Osteoblast (primary cell): ENCODE measurements around the gene LTB4R. TPM values are rescaled to one million over a fixed set of nuclear protein-coding genes. Genes with fewer than 3 reads are reported as not detected.

Experiments
- DNase-seq: peaks from one replicate; pipeline ENCODE4 v3.0.0; 2011; ENCODE audit warnings: low spot score, mixed read lengths; ENCODE audit not compliant: insufficient read length; ENCODE audit errors: missing footprints
- H2AFZ ChIP-seq: 2 replicates; pipeline ENCODE4 v1.6.0; 2011; ENCODE audit warnings: mild to moderate bottlenecking, low read length
- H3K27ac ChIP-seq: 2 replicates; pipeline ENCODE4 v1.5.1; 2011; ENCODE audit warnings: mild to moderate bottlenecking, low read depth, low read length, moderate library complexity
- H3K27me3 ChIP-seq: 2 replicates; pipeline ENCODE4 v1.6.0; 2012; ENCODE audit warnings: mild to moderate bottlenecking, control low read depth, inconsistent platforms, low read length, moderate library complexity; ENCODE audit not compliant: insufficient read depth
- H3K36me3 ChIP-seq: 2 replicates; pipeline ENCODE4 v1.5.1; 2011; ENCODE audit warnings: mild to moderate bottlenecking, low read length, control low read depth, moderate library complexity; ENCODE audit not compliant: insufficient read depth
- H3K4me1 ChIP-seq: 2 replicates; pipeline ENCODE4 v1.5.1; 2011; ENCODE audit warnings: mild to moderate bottlenecking, low read length, control low read depth, moderate library complexity; ENCODE audit not compliant: insufficient read depth
- H3K4me2 ChIP-seq: 2 replicates; pipeline ENCODE4 v1.6.0; 2011; ENCODE audit warnings: mild to moderate bottlenecking, low read length; ENCODE audit not compliant: insufficient read depth
- H3K4me3 ChIP-seq: fragments of 200-600 bp; sonication (generic); 3 replicates; pipeline ENCODE4 v1.5.1; 2012; ENCODE audit warnings: mild to moderate bottlenecking, low read length, inconsistent platforms; ENCODE audit not compliant: insufficient read depth
- H3K79me2 ChIP-seq: 2 replicates; pipeline ENCODE4 v1.6.0; 2012; ENCODE audit warnings: mild to moderate bottlenecking, low read length, control low read depth, inconsistent platforms; ENCODE audit not compliant: insufficient read depth
- H3K9me3 ChIP-seq: 2 replicates; pipeline ENCODE4 v1.5.1; 2011; ENCODE audit warnings: low read depth, low read length, control low read depth
- H4K20me1 ChIP-seq: 2 replicates; pipeline ENCODE4 v1.6.0; 2012; ENCODE audit warnings: mild to moderate bottlenecking, low read length, control low read depth; ENCODE audit not compliant: insufficient read depth
- total RNA-seq: library from RNA; depleted of rRNA; stranded (reverse); fragments of >200 nt; gene quantifications from 2 replicates; pipeline ENCODE4 v1.2.3, GENCODE V29; 2012
- TF ChIP-seq, protein P1 (sequence below): IDR thresholded peaks from 2 replicates; pipeline ENCODE4 v1.5.1; 2011; ENCODE audit warnings: mild to moderate bottlenecking, low read depth, low read length, moderate library complexity; ENCODE audit errors: extremely low read depth

Gene LTB4R
- total RNA-seq, 1 donor, result 1.8 TPM

DNA sequence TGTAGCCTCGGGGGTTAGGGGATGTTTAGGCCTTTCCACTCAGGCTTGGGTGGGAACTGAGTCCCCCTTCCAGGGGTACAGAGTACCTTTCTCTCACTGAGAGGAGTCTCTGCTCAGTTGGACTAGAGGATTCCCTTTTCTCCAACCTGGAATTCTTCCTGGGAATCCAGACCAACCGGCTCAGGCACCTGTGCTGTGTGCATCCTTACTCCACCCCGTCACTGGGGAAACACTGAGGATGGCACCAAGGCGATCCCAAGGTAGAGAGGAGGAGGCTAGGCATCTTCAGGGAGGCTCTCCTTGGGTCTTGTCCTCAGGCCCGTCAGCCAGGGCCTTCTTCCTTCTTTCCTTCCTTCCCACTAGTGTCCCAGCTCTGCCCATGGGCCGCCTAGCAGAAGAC is 47.5 kb upstream of the LTB4R start:
- H3K27ac ChIP-seq, result no peak overlapping the region
- H3K4me3 ChIP-seq, result no peak overlapping the region
- H3K79me2 ChIP-seq, result no peaks in the 10 kb centered on the region
- H3K4me2 ChIP-seq, result no peak overlapping the region
- H3K36me3 ChIP-seq, result peaks cover 28% of the 10 kb centered on the region
- no peak overlapping the region for H2AFZ ChIP-seq
- no peak for DNase-seq
- no peaks in the 10 kb centered on the region for H3K4me1 ChIP-seq
- TF ChIP-seq, protein P1, sequence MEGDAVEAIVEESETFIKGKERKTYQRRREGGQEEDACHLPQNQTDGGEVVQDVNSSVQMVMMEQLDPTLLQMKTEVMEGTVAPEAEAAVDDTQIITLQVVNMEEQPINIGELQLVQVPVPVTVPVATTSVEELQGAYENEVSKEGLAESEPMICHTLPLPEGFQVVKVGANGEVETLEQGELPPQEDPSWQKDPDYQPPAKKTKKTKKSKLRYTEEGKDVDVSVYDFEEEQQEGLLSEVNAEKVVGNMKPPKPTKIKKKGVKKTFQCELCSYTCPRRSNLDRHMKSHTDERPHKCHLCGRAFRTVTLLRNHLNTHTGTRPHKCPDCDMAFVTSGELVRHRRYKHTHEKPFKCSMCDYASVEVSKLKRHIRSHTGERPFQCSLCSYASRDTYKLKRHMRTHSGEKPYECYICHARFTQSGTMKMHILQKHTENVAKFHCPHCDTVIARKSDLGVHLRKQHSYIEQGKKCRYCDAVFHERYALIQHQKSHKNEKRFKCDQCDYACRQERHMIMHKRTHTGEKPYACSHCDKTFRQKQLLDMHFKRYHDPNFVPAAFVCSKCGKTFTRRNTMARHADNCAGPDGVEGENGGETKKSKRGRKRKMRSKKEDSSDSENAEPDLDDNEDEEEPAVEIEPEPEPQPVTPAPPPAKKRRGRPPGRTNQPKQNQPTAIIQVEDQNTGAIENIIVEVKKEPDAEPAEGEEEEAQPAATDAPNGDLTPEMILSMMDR, result no peak
- no peaks in the 10 kb centered on the region for H4K20me1 ChIP-seq
- no peaks in the 10 kb centered on the region for H3K27me3 ChIP-seq
- no peaks in the 10 kb centered on the region for H3K9me3 ChIP-seq

DNA sequence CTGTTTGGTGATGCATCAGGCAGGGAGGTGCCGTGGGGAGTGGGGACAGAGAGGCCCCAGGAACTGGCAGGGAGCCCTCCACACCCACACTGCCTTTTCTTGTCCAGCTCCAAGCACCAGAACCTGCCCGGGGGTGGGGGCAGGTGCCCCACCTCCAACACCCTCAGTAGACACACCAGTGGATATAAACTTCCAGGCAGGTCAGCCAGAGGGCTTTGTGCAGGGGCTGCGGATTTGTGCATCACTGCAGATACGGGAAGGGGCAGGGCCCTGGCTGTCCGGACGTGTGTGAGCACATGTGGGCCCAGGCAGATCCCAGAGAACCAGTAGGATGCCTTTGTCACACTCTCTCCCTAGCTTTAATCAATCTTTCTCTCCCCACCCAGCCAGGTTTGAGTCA is 47.0 kb upstream of the LTB4R start:
- Histone ChIP-seq H3K27me3 (no peaks in the 10 kb centered on the region), H2AFZ (no peak overlapping the region), H3K9me3 (no peaks in the 10 kb centered on the region), H3K4me1 (no peaks in the 10 kb centered on the region), H3K4me2 (no peak overlapping the region), H3K79me2 (no peaks in the 10 kb centered on the region), H4K20me1 (no peaks in the 10 kb centered on the region), H3K36me3 (peaks cover 32% of the 10 kb centered on the region), H3K4me3 (no peak overlapping the region), H3K27ac (no peak overlapping the region)
- TF ChIP-seq, protein P1, result no peak
- DNase-seq, result no peak

DNA sequence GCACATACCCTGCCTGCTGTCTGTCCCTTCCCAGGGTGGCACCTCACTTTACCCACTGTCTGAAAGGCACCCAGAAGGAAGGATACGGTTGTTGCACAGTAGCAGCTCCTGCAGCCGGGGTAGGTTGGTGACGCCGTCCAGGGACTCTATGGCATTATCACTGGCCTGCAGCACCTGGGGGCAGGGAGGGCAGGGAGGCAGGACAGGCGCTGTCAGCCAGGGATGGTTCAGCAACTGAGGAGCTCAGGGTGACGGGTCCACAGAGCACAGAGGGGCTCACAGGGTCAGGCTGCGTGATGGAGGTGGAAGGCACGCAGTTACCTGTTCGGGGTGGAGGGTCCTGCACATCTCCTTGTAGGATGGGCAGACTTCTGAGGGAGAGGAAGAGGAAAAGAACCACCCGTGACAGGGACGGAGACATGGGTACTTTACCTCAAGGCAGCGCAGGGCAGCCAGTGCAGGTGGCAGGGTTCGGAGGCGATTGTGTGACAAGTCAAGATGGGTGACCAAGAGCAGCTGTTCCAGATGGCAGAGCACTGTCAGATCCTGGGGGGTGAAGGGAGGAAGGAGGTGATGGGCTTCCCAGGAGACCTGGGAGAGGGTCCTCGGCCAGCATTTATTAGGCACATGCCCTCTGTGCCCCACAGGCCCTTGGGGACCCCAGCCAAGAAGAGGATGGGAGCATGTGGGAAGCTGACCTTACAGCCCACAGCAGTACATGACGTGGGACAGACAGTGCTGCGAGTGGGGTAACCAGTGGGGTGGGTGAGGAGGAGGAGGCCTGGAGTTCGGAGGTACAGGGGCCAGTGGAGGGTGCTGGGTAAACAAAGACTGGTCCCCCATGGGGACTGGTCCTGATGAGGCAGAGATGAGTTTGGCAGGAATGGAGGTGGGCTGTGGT is 44.7 kb upstream of the LTB4R start:
- Histone ChIP-seq H4K20me1 (no peaks in the 10 kb centered on the region), H3K36me3 (peaks cover 38% of the 10 kb centered on the region), H3K9me3 (no peaks in the 10 kb centered on the region), H3K27ac (no peak overlapping the region), H2AFZ (no peak overlapping the region), H3K4me1 (peaks cover under 1% of the 10 kb centered on the region), H3K4me3 (no peak overlapping the region), H3K27me3 (no peaks in the 10 kb centered on the region), H3K79me2 (peaks cover 5% of the 10 kb centered on the region), H3K4me2 (no peak overlapping the region)
- DNase-seq, result no peak
- TF ChIP-seq, protein P1, result no peak

DNA sequence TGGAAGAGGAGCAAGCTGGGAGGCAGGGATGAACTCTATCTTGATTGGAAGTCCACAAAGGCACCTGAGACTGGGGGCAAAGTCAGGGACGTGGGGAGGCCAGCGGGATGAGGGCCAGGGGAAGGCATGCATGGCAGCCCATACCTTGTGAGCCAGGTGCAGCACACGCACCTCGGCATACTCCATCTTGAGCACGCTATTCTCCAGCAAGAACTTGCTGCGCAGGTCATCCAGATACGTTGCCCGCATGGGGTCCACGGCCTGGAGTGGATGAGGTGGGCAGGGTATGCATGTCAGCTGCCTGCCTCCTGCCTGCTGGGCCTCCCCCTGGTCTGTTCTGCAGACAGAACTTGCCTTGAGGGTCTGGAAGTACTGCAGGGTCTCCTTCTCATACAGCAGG is 43.8 kb upstream of the LTB4R start:
- Histone ChIP-seq H2AFZ (no peak overlapping the region), H3K4me2 (no peak overlapping the region), H3K9me3 (no peaks in the 10 kb centered on the region), H3K4me1 (peaks cover 6% of the 10 kb centered on the region), H3K27me3 (no peaks in the 10 kb centered on the region), H3K36me3 (peaks cover 38% of the 10 kb centered on the region), H3K27ac (no peak overlapping the region), H3K79me2 (peaks cover 7% of the 10 kb centered on the region), H3K4me3 (no peak overlapping the region), H4K20me1 (no peaks in the 10 kb centered on the region)
- TF ChIP-seq, protein P1, result no peak
- no peak for DNase-seq
